Measurements from ENCODE around the gene DBI.
A peak's percentile ranks its signal among the peaks of the same experiment; 100 is the strongest.

DBI gene

GRCh38 chr2:119419065-119419464 lies 52.3 kb downstream of the DBI start:
- no peak overlapping the region for H3K27ac Mint-ChIP-seq
- H3K27me3 Mint-ChIP-seq (ENCODE audit: low read depth): peaks cover 4% of the 10 kb centered on the region
- TF ChIP-seq CTCF (IDR thresholded peaks at IDR 0.05; ENCODE audit: unreplicated experiment in 3 of 3): no peak
- peaks cover 13% of the 10 kb centered on the region for H3K9me3 Mint-ChIP-seq
- H3K36me3 Mint-ChIP-seq (ENCODE audit: low read depth): peaks cover 7% of the 10 kb centered on the region
- no peak overlapping the region for H3K4me3 Mint-ChIP-seq
- peaks cover 18% of the 10 kb centered on the region for H3K4me1 Mint-ChIP-seq

GRCh38 chr2:119419803-119420508 lies 53.2 kb downstream of the DBI start:
- no peak for TF ChIP-seq CTCF (IDR thresholded peaks at IDR 0.05; ENCODE audit: unreplicated experiment in 3 of 3)
- Mint-ChIP-seq H3K27me3 (ENCODE audit: low read depth) (peaks cover 4% of the 10 kb centered on the region), H3K9me3 (peaks cover 9% of the 10 kb centered on the region), H3K4me1 (peaks cover 18% of the 10 kb centered on the region), H3K36me3 (ENCODE audit: low read depth) (peaks cover 7% of the 10 kb centered on the region), H3K27ac (peak overlapping the region in 2 of 3 experiments; percentile 2 to 14), H3K4me3 (no peak overlapping the region)

- TF ChIP-seq CTCF (IDR thresholded peaks at IDR 0.05; ENCODE audit: unreplicated experiment in 3 of 3): no peak
- Mint-ChIP-seq H3K27me3 (ENCODE audit: low read depth) (peaks cover 4% of the 10 kb centered on the region), H3K27ac (no peak overlapping the region), H3K36me3 (ENCODE audit: low read depth) (peaks cover 7% of the 10 kb centered on the region), H3K4me1 (peaks cover 18% of the 10 kb centered on the region), H3K4me3 (no peak overlapping the region), H3K9me3 (peaks cover 9% of the 10 kb centered on the region)
These were observed 54.5 kb downstream of the DBI start for GRCh38 chr2:119421304-119421703.

- Mint-ChIP-seq H3K36me3 (ENCODE audit: low read depth) (peaks cover 7% of the 10 kb centered on the region), H3K4me3 (no peak overlapping the region)
- TF ChIP-seq CTCF (IDR thresholded peaks at IDR 0.05; ENCODE audit: unreplicated experiment in 3 of 3): no peak
These were observed 55.0 kb downstream of the DBI start for GRCh38 chr2:119421741-119422140.

More at GRCh38 chr2:119421741-119422140, 55.0 kb downstream of the DBI start:
- H3K27me3 Mint-ChIP-seq (ENCODE audit: low read depth): peaks cover 4% of the 10 kb centered on the region
- H3K9me3 Mint-ChIP-seq: peaks cover 9% of the 10 kb centered on the region
- peaks cover 18% of the 10 kb centered on the region for H3K4me1 Mint-ChIP-seq
- no peak overlapping the region for H3K27ac Mint-ChIP-seq
